ENCODE data around the gene LRP5.
"Not testable (repeated sequence)": the region's sequence is repeated elsewhere in the genome, so short reads cannot be mapped to it uniquely, and the experiment has no call there.

Gene LRP5

DNA sequence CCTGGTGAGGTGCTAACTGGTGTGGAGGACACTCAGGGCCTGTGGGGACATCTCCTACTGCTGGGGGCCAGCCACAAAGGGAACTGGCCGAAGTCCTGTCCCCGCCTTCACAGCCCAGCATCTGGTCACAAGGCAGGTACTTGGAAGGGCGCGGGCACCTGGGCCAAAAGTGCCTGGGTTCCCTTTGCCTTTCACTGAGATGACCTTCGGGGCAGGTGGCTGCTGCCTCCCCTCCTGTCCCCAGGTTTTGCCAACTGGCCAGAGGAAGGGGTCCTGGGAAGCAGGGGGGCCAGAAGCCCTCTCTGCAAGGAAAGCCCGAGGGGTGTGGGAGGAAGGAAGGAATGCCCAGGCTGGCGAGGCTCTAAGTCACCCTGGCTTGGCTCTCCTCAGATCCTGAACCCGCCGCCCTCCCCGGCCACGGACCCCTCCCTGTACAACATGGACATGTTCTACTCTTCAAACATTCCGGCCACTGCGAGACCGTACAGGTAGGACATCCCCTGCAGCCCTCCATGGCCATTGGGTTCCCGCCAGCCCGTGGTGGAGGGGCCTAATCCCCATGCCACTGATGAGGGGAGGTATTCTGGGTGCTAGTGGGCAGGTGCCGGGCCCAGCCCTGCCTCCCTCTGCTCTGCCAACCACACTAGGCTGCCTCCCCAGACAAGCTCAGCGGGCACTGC, 133.8 kb downstream of the LRP5 start:
- Histone ChIP-seq H3K4me3 (ENCODE audit: low read length, poor library complexity, severe bottlenecking) (no peak overlapping the region), H4K20me1 (ENCODE audit: insufficient read depth, low read length, poor library complexity, severe bottlenecking) (peaks cover 6% of the 10 kb centered on the region), H2AFZ (ENCODE audit: low read length) (no peak overlapping the region), H3K4me2 (ENCODE audit: low read depth, low read length, poor library complexity, severe bottlenecking) (no peak overlapping the region), H3K36me3 (ENCODE audit: insufficient read depth, low read length) (peaks cover 24% of the 10 kb centered on the region; the same call in 1 of the 2 replicates), H3K9me3 (ENCODE audit: insufficient read depth, low read depth, low read length) (no peaks in the 10 kb centered on the region), H3K79me2 (ENCODE audit: insufficient read depth, low read length) (no peaks in the 10 kb centered on the region), H3K9ac (ENCODE audit: low read depth, low read length, poor library complexity, severe bottlenecking) (no peak overlapping the region), H3K27me3 (ENCODE audit: insufficient read depth, low read length, poor library complexity, severe bottlenecking) (no peaks in the 10 kb centered on the region), H3K4me1 (ENCODE audit: insufficient read depth, low read length, poor library complexity, severe bottlenecking) (peaks cover 5% of the 10 kb centered on the region), H3K9me2 (replicated peaks; ENCODE audit: low read depth, low read length) (no peaks in the 10 kb centered on the region), H3F3A (ENCODE audit: low read depth) (peaks cover 5% of the 10 kb centered on the region; the same call in 1 of the 2 replicates)
- TF ChIP-seq, protein P1, sequence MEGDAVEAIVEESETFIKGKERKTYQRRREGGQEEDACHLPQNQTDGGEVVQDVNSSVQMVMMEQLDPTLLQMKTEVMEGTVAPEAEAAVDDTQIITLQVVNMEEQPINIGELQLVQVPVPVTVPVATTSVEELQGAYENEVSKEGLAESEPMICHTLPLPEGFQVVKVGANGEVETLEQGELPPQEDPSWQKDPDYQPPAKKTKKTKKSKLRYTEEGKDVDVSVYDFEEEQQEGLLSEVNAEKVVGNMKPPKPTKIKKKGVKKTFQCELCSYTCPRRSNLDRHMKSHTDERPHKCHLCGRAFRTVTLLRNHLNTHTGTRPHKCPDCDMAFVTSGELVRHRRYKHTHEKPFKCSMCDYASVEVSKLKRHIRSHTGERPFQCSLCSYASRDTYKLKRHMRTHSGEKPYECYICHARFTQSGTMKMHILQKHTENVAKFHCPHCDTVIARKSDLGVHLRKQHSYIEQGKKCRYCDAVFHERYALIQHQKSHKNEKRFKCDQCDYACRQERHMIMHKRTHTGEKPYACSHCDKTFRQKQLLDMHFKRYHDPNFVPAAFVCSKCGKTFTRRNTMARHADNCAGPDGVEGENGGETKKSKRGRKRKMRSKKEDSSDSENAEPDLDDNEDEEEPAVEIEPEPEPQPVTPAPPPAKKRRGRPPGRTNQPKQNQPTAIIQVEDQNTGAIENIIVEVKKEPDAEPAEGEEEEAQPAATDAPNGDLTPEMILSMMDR (conservative IDR thresholded peaks at IDR 0.05; ENCODE audit: low read length) = no peak
- no peak for TF ChIP-seq EZH2phosphoT487 (IDR thresholded peaks at IDR 0.05; ENCODE audit: borderline replicate concordance)

DNA sequence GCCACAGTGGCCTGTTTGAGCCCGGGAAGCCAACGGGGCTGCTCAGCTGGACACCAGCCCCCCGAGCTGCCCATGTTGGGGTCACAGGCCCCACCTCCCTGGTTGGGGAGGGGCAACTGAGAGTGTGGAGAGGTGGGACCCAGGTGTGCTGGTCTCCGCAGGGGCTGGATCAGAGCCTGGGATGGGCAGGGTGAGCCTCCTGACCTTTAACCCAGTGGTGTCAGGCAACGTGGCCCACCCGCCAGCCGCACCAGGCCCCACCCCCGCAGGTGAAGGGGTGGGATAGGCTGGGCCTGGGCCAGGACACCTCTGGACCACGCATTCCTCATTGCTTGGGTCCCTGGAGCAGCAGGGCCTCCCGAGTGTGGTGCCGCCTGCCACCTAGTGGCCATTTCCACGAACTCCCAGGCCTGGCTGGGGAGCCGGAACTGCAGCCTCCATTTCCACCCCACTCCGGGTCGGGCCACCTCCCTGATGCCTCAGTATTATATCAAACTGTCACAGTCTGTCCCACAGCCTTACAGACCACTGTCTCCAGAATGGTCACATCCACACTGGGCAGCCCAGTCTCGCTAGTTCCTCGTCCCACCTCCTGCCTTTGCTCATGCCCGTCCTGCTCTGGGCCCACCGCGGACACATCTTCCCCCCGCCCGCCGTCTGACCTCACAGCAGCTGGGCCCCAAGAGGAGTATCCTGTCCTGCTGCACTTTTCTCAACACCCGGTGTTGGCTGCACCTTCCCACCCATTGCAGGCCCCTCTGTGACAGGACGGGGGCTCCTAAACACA, 134.8 kb downstream of the LRP5 start:
- H2AFZ ChIP-seq (ENCODE audit: low read length) = no peak overlapping the region
- H3F3A ChIP-seq (ENCODE audit: low read depth) = no peaks in the 10 kb centered on the region
- H3K36me3 ChIP-seq (ENCODE audit: insufficient read depth, low read length) = peaks cover 22% of the 10 kb centered on the region; the same call in 1 of the 2 replicates
- no peaks in the 10 kb centered on the region for H3K9me3 ChIP-seq (ENCODE audit: insufficient read depth, low read depth, low read length)
- no peak overlapping the region for H3K4me2 ChIP-seq (ENCODE audit: low read depth, low read length, poor library complexity, severe bottlenecking)
- H3K4me3 ChIP-seq (ENCODE audit: low read length, poor library complexity, severe bottlenecking) = no peak overlapping the region
- H3K4me1 ChIP-seq (ENCODE audit: insufficient read depth, low read length, poor library complexity, severe bottlenecking) = no peaks in the 10 kb centered on the region
- no peak overlapping the region for H3K9ac ChIP-seq (ENCODE audit: low read depth, low read length, poor library complexity, severe bottlenecking)
- H4K20me1 ChIP-seq (ENCODE audit: insufficient read depth, low read length, poor library complexity, severe bottlenecking) = peaks cover 3% of the 10 kb centered on the region
- no peaks in the 10 kb centered on the region for H3K27me3 ChIP-seq (ENCODE audit: insufficient read depth, low read length, poor library complexity, severe bottlenecking)
- H3K9me2 ChIP-seq (replicated peaks; ENCODE audit: low read depth, low read length) = no peaks in the 10 kb centered on the region
- TF ChIP-seq, protein P1 (conservative IDR thresholded peaks at IDR 0.05; ENCODE audit: low read length) = peak; percentile 81
- TF ChIP-seq EZH2phosphoT487 (IDR thresholded peaks at IDR 0.05; ENCODE audit: borderline replicate concordance) = no peak
- H3K79me2 ChIP-seq (ENCODE audit: insufficient read depth, low read length) = no peaks in the 10 kb centered on the region

GRCh38 chr11:68447914-68448313, 135.5 kb downstream of the LRP5 start:
- H3K9me3 ChIP-seq (ENCODE audit: insufficient read depth, low read depth, low read length); H3K4me3 ChIP-seq (ENCODE audit: low read length, poor library complexity, severe bottlenecking); H4K20me1 ChIP-seq (ENCODE audit: insufficient read depth, low read length, poor library complexity, severe bottlenecking); H3K4me1 ChIP-seq (ENCODE audit: insufficient read depth, low read length, poor library complexity, severe bottlenecking); H3K9me2 ChIP-seq (replicated peaks; ENCODE audit: low read depth, low read length); H3F3A ChIP-seq (ENCODE audit: low read depth); H3K79me2 ChIP-seq (ENCODE audit: insufficient read depth, low read length); H3K9ac ChIP-seq (ENCODE audit: low read depth, low read length, poor library complexity, severe bottlenecking); H3K27me3 ChIP-seq (ENCODE audit: insufficient read depth, low read length, poor library complexity, severe bottlenecking); H3K4me2 ChIP-seq (ENCODE audit: low read depth, low read length, poor library complexity, severe bottlenecking); H2AFZ ChIP-seq (ENCODE audit: low read length): not testable (repeated sequence)
- H3K36me3 ChIP-seq (ENCODE audit: insufficient read depth, low read length) = peaks cover 15% of the 10 kb centered on the region; the same call in 1 of the 2 replicates

All from Loucy (cell line).